Measurements from ENCODE around the gene TRIM10.
A peak's percentile ranks its signal among the peaks of the same experiment; 100 is the strongest.

GRCh38 chr6:30206799-30207618, 46.0 kb upstream of the TRIM10 start:
- TF ChIP-seq CTCF (IDR thresholded peaks at IDR 0.05) (no peak), POLR2AphosphoS5 (IDR thresholded peaks at IDR 0.05) (peak in 1 of 4 donors; percentile 15)
